Activated CD8-positive, alpha-beta memory T cell treated with anti-CD3 and anti-CD28 coated beads, Interleukin-2, amount 50 U/mL, for 48 hours (primary cell): Measurements from ENCODE around the gene TMEM109.
A peak's percentile ranks its signal among the peaks of the same experiment; 100 is the strongest.

Experiments used
- DNase-seq: peaks from one replicate; pipeline ENCODE4 v3.0.0-alpha.2; 2020

Gene TMEM109, protein sequence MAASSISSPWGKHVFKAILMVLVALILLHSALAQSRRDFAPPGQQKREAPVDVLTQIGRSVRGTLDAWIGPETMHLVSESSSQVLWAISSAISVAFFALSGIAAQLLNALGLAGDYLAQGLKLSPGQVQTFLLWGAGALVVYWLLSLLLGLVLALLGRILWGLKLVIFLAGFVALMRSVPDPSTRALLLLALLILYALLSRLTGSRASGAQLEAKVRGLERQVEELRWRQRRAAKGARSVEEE

GRCh38 chr11:60913793-60914632, at the start of gene TMEM109:
TMEM109 (plus strand) TSS chr11:60914158; CDS start chr11:60919694, 5,536 bp downstream.
- peak; percentile 91 for DNase-seq

GRCh38 chr11:60864856-60865513, 49.0 kb upstream of the TMEM109 start:
- peak; percentile 29 for DNase-seq

DNA sequence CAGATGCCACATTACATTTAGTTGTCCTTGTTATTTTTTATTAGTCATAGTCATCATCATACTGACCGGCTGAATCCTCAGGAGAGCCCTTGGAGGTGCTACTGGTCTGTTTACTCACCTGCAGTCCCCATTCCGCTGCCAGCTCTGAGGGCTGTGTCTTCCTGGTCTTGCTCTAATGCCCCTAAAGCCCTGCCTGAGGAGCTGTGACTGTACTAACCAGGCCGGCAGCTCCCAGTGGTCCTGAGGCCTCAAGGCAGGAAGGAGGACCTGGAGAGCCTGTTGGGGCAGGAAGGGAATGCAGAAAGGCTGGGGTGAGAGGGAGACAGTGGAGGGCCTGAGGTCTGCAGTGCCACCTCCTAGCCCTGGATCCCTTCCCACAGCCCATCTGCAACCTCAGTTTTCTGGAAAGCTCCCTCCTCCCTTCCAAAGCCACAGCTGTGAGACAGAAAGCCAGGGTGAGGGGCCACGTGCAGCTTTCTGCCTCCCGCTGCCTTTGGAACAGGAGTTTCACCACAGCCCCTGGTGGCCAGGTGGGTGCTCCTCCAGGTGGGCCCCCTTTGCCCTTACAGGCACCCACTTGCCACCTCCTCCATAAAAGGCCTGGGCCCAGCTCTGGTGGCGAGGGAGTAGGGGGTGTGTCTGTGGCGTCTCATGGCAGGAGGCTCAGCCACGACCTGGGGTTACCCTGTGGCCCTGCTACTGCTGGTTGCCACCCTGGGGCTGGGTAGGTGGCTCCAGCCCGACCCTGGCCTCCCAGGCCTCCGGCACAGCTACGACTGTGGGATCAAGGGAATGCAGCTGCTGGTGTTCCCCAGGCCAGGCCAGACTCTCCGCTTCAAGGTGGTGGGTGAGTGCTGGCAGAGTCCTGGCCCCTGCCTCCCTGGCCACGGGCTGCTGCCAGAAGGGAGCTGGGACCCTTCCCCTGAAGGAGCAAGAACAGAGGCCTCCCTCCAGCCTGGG, 46.8 kb upstream of the TMEM109 start, which contains the start of gene ZP1:
Gene ZP1, plus strand, starts transcription at position 632 of the 960 bp plus-strand sequence. Its CDS starts 20 bp downstream, at position 652.
- DNase-seq = peak; percentile 48

- peak; percentile 45 for DNase-seq
Observed at GRCh38 chr11:60867871-60868681, 45.9 kb upstream of the TMEM109 start.

- DNase-seq = peak; percentile 46
Observed at GRCh38 chr11:60868682-60869450, 45.1 kb upstream of the TMEM109 start.

DNA sequence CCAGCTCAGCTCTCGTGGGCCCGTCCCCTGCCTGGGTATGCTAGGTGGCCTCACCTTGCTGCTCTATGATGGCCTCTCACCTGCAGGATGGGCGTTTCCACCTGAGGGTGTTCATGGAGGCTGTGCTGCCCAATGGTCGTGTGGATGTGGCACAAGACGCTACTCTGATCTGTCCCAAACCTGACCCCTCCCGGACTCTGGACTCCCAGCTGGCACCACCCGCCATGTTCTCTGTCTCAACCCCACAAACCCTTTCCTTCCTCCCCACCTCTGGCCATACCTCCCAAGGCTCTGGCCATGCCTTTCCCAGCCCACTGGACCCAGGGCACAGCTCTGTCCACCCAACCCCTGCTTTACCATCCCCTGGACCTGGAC, 44.5 kb upstream of the TMEM109 start:
- peak; percentile 44 for DNase-seq

- no peak for DNase-seq
Observed at GRCh38 chr11:60870276-60870675, 43.7 kb upstream of the TMEM109 start.

- peak; percentile 58 for DNase-seq
Observed at GRCh38 chr11:60870733-60871377, 43.1 kb upstream of the TMEM109 start.

DNA sequence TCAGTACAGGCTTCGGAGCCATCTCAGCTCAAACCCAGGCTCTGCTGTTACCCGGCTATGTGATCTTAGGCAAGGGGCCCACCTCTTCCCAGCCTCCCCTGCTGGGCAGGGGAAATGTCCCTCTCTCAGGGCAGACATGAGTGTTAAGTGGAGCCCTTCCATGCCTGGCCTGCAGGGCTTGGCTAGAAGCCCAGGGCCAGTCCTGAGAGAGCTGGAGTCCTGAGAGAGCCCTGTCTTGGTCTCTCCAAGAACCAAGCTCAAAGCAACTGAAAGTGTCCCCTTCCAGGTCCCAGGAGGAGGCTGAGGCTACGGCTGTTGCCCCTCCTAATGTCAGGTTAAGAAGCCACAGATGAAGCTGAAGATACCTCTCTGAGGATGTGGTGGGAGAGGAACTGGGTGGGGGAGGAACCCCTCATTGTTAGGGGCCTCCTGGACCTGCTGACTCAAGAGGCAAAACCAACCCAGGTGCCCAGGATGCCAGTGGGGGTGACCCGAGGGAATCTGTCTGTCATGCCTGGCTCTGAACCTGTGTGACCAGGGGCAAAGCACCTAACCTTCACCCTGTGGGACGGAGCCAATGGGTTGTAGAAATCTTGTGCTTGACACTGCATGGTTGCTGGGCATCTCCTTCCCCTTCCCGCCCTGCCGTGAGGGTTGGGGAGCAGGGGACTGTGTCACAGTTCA, 42.4 kb upstream of the TMEM109 start:
- DNase-seq = no peak

- no peak for DNase-seq
Observed at GRCh38 chr11:60872124-60872960, 41.6 kb upstream of the TMEM109 start.

DNA sequence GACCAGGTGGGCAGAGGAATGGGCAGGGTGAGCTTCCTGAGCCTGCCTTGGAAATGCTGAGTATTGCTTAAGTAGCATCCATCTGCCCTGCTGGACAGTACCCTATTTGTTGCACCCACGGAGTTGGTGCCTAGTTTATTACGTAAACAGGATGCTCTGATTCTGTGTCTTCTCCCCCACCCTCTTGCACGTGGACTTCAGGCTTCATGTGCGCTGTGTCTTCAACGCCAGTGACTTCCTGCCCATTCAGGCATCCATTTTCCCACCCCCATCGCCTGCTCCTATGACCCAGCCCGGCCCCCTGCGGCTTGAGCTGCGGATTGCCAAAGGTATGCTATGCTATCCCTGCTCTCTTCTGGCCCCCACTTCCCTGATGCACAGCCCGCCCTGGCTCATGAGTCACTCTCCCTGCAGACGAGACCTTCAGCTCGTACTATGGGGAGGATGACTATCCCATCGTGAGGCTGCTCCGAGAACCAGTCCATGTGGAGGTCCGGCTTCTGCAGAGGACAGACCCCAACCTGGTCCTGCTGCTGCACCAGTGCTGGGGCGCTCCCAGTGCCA, 40.9 kb upstream of the TMEM109 start:
- no peak for DNase-seq

GRCh38 chr11:60873533-60873932, 40.4 kb upstream of the TMEM109 start:
- no peak for DNase-seq

DNA sequence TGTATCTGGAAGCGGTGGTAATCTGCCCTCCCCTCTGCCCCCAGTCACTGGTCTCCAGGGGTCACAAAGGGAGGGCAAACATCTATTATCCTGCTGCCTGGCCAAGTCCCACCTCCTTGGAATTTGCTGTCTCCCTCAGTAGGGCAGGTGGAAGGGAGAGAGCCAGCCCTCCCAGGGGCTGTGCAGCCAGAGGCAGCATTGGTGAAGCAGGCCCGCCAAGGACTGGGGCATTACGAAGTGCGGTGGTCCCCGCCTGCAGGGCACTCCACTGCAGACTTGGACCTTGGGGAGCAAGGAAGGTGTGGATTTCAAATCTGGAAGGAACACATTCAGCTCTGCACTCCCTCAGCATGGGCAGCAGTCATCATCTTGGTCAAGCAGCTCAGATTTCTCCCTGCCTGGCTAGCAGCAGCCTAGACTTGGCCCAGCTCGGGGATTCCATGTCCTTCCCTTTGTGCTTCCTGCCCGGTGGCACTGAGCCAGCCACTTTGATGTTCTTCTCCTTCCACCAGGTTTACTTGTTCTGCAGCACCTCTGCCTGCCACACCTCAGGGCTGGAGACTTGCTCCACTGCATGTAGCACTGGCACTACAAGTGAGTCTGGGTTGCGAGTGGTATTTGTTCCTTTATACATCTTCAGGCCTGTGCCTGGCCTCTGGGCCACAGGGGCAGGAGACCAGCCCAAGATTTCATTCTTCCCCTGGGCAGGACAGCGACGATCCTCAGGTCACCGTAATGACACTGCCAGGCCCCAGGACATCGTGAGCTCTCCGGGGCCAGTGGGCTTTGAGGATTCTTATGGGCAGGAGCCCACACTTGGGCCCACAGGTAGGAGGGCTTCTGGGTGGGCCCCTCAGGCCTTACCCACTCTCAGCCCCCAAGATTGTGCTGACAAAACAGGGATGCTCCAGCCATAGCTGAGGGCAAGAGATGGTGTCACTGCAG, 39.3 kb upstream of the TMEM109 start:
- no peak for DNase-seq

DNA sequence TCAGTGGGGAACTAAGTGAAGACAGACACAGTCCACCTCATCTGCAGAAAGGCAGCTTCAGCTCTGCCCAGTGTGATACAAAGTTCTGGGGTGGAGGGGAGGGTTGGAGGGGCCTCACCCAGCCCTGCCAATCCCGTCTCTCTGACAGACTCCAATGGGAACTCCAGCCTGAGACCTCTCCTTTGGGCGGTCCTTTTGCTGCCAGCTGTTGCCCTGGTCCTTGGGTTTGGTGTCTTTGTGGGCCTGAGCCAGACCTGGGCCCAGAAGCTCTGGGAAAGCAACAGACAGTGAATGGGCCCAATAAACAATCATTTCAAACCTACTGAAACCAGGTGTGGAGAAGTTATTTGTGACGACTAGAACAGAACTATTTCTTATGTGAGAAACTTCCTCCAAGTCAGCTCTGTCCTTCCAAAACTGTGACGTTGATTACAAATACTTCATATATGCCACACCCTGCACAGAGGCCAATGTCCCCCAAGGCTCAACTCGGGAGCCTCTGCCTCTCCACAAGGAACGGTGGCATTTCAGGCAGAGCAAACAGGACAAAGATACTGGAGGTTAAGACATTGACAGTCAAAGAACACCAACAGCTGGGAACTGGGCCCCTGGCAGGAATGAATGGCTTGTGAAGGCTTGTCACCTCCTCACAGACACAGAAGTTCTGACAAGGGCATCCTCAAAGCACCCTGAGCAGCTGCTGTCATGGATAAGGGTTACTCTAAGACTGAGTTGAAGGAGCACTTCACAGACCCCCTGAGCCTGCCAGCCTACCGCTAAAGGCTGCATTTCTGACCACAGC, 38.4 kb upstream of the TMEM109 start:
- no peak for DNase-seq

- no peak for DNase-seq
Observed at GRCh38 chr11:60876168-60876485, 37.8 kb upstream of the TMEM109 start.
